ENCODE measurements around the gene WDFY4. TPM values are rescaled to one million over a fixed set of nuclear protein-coding genes. Genes with fewer than 3 reads are reported as not detected.

WDFY4 gene
- total RNA-seq, 1 experiment from 2014 or later = 0.22 TPM

- no TSS peak for BruUV-seq (replicated peaks)
- CTCF ChIA-PET = no interaction called here
- H3K9me2 ChIP-seq (ENCODE audit: insufficient read depth) = no peaks in the 10 kb centered on the region
- H3K27me3 ChIP-seq (ENCODE audit: insufficient read depth, low read length) = peaks cover 27% of the 10 kb centered on the region; the same call in 1 of the 2 replicates
- H3K36me3 ChIP-seq (ENCODE audit: control insufficient read depth in 1 of 2, insufficient read depth in 2 of 2, low read length in 2 of 2) = no peaks in the 10 kb centered on the region
- H3K27ac ChIP-seq (ENCODE audit: low read depth, low read length) = no peak overlapping the region
- no peaks in the 10 kb centered on the region for H3K4me1 ChIP-seq (ENCODE audit: control insufficient read depth in 1 of 2, insufficient read depth in 2 of 2, low read length in 2 of 2)
- RAD21 ChIA-PET (ENCODE audit: low non-redundant PET in 1 of 2, low total read pairs in 2 of 2, uncharacterized antibody in 2 of 2, unreplicated experiment in 2 of 2) = no interaction called here
- DNase-seq (ENCODE audit: low read depth, low spot score) (no peak), ATAC-seq (no peak)
- no peak overlapping the region for H2AFZ ChIP-seq (ENCODE audit: low read depth, low read length, poor library complexity, severe bottlenecking)
- H3K9ac ChIP-seq (ENCODE audit: low read length) = no peak overlapping the region
- H3K4me2 ChIP-seq (ENCODE audit: low read length) = no peak overlapping the region
- no peak overlapping the region for H3K4me3 ChIP-seq (replicated peaks in 1 of 2; ENCODE audit: low read depth in 1 of 2, low read length in 2 of 2)
- no peaks in the 10 kb centered on the region for H4K20me1 ChIP-seq (ENCODE audit: insufficient read depth)
- TF ChIP-seq CEBPB (IDR thresholded peaks at IDR 0.05; ENCODE audit: low read depth) = no peak
- no peak for TF ChIP-seq MAX (IDR thresholded peaks at IDR 0.05)
- TF ChIP-seq CTCF (IDR thresholded peaks at IDR 0.05 in 2 of 3, conservative IDR thresholded peaks at IDR 0.05 in 1 of 3; ENCODE audit: borderline replicate concordance in 1 of 3, insufficient read depth in 1 of 3, low read depth in 2 of 3, low read length in 2 of 3) = no peak
- TF ChIP-seq SRF (IDR thresholded peaks at IDR 0.05; ENCODE audit: low read depth) = no peak
- no peak for TF ChIP-seq POLR2A (IDR thresholded peaks at IDR 0.05; ENCODE audit: borderline replicate concordance, extremely low read depth, insufficient read depth, insufficient read length)
- no peak for TF ChIP-seq EGR1 (IDR thresholded peaks at IDR 0.05; ENCODE audit: low read depth)
- TF ChIP-seq EZH2phosphoT487 (IDR thresholded peaks at IDR 0.05; ENCODE audit: borderline replicate concordance) = no peak
- TF ChIP-seq SIN3A (IDR thresholded peaks at IDR 0.05; ENCODE audit: low read depth) = no peak
- TF ChIP-seq YY1 (IDR thresholded peaks at IDR 0.05; ENCODE audit: extremely low read depth, insufficient replicate concordance, low read depth, low read length) = no peak
- TF ChIP-seq POLR2AphosphoS5 (IDR thresholded peaks at IDR 0.05; ENCODE audit: low read depth, low read length) = no peak
- no peak for TF ChIP-seq ATF3 (IDR thresholded peaks at IDR 0.05)
- intact Hi-C loops (cut with micrococcal nuclease) = no loop called here
- no peaks in the 10 kb centered on the region for H3K79me2 ChIP-seq (ENCODE audit: insufficient read depth, low read length)
- no peaks in the 10 kb centered on the region for H3K9me3 ChIP-seq (ENCODE audit: control insufficient read depth in 1 of 2, insufficient read depth in 1 of 2, low read depth in 1 of 2, low read length in 2 of 2)
- POLR2A ChIA-PET = no interaction called here
Measured at GRCh38 chr10:48880016-48880705, 195.5 kb downstream of the WDFY4 start.
